Activated CD8-positive, alpha-beta memory T cell treated with anti-CD3 and anti-CD28 coated beads, Interleukin-2, amount 50 U/mL, for 48 hours (primary cell): Measurements from ENCODE around the gene ATP10B.
"Not testable (repeated sequence)": the region's sequence is repeated elsewhere in the genome, so short reads cannot be mapped to it uniquely, and the experiment has no call there.

Source experiments
- DNase-seq: peaks from one replicate; pipeline ENCODE4 v3.0.0-alpha.2; 2020

The ATP10B gene

DNA sequence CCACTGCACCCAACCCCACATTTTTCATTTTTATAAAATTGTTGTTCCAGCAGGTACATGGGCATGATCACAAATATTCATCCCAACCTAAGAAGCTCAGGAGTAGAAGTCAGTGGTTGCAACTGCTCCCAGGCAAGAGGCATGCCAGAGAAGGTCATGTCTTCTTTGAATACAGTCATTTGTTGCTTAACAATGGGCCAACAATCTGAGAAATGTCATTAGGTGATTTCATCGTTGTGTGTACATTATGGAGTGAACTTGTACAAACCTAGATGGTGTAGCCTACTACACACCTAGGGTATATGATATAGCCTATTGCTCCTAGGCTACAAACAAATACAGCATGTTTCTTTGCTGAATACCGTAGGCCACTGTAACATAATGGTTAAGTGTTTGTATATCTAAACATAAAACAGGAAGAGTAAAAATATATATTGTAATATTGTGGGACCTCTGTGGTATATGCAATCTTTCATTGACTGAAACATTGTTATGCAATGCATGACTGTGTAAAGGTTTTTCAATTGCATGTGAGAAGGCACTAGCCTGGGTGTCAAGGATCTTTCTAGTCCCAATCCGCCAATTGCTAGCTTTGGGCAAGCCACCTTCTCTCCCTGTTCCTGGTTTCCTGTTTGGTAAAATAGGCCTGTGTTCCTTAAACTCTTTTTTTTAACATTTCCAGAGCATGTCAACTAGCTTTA lies 27.6 kb downstream of the ATP10B start:
- no peak for DNase-seq

DNA sequence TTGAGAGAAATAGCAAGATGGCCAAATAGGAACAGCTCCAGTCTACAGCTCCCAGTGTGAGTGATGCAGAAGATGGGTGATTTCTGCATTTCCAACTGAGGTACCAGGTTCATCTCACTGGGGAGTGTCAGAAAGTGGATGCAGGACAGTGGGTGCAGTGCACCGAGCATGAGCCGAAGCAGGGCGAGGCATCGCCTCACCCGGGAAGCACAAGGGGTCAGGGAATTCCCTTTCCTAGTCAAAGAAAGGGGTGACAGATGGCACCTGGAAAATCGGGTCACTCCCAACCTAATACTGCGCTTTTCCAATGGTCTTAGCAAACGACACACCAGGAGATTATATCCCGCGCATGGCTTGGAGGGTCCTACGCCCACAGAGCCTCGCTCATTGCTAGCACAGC lies 39.0 kb downstream of the ATP10B start:
- DNase-seq: not testable (repeated sequence)

GRCh38 chr5:160805376-160805775 lies 46.6 kb downstream of the ATP10B start:
- no peak for DNase-seq

DNA sequence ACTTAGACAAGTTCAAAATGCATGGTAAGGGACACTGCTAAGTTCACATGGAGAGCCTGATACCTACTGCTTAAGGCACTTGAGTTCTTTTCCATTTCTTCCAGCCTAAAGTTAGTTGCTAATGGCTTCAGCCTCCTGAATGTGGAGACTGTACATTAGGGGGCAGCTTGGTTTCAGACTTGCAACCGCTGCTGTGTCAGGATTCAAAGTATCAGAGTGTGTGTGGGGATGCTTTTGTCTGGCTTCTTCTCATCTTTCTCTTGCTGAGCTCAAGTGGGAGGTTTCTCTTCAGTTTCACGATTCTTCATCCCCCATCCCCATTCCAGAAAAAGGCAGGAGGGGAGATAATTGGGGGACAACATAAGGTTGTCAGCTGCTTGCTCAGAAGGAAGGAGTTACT lies 49.4 kb downstream of the ATP10B start:
- no peak for DNase-seq

DNA sequence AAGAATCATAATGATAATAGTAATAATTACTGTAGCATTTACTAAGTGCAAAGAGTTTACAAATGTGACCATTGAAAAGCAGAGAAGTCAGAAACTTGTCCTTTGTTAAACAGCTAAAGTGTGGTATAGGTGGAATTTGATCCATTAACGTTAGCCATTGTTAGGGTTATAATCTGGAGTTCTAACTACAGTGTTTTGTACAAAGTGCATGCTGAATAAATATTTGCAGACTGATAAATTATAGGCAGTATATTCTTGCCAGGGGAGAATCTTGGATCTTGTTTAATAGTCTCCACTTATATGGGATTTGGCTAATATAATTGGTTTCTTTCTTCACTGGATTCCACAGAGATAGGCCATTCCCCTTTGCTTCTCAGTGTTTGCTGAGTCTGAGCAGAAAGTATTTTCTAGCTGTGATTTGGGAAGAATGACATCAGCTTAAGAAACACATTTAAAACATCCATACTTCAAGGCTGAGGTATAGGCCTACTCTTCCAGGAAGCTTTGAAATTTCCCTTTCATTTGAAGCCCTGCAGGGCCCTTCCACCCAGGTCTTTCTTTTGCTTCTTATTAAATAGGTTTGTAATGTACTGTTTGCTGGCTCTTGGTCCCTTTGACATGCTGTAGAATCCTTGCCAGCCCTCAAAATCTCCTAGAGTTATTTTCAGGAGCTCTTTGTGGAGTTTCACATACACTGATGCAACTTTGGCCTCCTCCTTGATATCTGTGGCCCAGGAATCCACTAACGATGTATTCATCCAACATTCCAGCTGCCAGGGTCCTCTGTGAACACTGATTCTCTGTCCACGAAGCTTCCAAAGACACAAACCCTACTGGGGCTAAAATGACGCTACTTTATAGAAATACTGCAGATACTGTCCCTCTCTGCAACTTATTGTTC lies 51.4 kb downstream of the ATP10B start:
- no peak for DNase-seq

- no peak for DNase-seq
Measured at GRCh38 chr5:160799184-160799583, 52.8 kb downstream of the ATP10B start.

GRCh38 chr5:160797020-160797419 lies 55.0 kb downstream of the ATP10B start:
- DNase-seq: no peak

GRCh38 chr5:160793530-160793899 lies 58.5 kb downstream of the ATP10B start:
- no peak for DNase-seq

- no peak for DNase-seq
Measured at GRCh38 chr5:160792732-160793529, 59.1 kb downstream of the ATP10B start.

DNA sequence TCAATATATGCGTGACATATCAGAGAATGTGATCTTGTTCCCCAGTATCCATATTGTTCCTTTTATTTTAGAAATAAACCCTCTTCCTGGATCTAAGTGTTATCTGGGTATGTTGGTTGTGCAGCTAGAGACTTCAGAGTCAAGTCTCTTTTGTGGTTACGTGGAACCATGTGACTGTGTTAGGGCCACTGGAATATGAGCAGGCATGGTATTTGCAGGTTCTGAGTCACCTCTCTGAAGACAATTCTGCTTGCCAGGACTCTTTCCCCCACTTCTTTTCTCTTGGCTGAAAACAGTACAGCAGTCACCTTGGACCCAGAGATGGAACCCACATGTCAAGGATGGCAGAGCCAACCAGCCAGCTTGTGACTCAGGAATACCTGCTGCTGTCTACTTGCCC lies 59.7 kb downstream of the ATP10B start:
- no peak for DNase-seq

- no peak for DNase-seq
Measured at GRCh38 chr5:160789219-160789859, 62.7 kb downstream of the ATP10B start.

- no peak for DNase-seq
Measured at GRCh38 chr5:160788102-160788660, 63.8 kb downstream of the ATP10B start.

GRCh38 chr5:160787240-160787639 lies 64.8 kb downstream of the ATP10B start:
- DNase-seq: no peak

DNA sequence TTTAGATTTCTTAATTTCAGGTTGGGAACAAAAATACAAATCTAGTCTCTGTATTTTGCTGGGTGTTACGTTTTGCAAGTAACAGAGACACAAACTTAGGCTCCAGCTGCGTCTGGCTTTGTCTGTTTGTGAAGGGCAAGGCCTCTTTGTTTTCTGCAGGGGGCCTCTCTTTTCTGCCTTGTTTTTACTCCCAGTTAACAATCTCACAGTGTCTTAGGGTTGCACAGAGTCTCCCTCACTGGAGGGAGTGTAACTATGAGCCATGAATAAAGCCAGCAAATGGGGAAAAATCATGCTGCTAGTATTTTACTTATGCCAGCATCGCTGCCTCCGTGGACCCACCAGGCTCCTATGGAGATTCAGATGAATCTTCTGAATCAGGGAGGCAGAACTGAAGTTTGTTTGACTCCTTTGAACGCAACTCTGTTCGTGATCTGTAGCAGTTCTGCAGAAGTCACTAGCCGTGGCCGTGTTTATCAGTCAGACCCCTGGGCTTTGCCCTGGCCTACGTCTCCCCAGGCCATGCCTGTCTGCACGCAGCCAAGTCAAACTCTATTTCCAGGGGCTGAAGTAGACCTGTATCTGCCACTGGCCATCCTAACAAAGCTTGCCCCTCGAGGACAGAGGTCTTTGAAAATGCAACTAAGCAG lies 77.2 kb downstream of the ATP10B start:
- DNase-seq: no peak

DNA sequence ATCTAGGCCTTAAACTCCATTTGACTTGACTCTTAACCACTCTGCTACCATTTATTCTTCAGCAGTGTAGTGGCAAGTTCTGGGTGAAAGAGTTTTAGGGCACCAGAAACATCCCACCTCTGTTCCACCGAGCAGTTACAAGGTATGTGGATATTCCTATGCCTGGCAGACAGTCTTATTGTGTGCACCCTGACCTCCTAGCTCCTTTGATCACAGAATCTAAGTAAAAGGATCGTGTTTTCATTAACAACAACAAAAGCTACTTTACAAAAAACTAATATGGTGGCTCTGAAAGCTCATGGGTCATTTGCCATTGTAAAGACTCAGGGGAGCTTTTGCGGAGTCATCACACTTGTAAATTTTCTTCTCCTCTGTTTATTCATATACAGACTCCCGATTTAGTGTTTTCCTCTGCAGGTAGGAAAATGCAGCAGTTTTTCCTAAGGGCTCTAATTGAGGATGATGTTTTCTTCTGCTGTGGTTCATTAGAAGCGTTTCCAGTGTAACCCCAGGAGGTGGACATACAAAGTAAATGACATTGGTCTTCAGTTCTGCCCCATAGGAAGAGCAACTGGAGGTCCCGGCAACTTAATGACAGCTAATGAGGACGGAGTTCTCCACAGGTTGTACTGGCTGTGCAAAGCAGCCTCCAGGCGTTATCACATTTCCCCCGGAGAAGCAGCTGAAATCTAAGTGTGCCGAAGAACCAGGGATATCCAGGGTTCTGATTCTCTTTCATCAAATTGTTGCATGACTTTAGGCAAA lies 78.2 kb downstream of the ATP10B start:
- DNase-seq: no peak

DNA sequence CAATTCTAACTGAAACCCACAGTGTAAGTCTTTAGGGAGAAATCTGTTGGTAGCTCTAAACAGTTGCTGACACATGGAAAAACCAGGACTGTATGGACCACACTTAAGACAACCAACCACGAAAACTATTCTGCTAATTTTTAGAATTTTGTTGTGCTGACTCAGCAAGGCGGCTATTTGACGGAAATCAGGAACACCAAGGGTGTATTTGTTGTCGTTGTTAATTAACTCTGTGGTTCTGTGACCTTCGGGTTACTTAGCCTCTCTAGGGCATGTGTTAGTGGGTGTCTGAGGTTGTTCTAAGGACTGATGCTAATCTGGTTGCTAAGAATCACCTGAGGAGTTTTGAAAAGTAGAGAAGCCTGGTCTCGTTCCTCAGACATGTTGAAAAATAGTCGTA lies 79.2 kb downstream of the ATP10B start:
- no peak for DNase-seq

DNA sequence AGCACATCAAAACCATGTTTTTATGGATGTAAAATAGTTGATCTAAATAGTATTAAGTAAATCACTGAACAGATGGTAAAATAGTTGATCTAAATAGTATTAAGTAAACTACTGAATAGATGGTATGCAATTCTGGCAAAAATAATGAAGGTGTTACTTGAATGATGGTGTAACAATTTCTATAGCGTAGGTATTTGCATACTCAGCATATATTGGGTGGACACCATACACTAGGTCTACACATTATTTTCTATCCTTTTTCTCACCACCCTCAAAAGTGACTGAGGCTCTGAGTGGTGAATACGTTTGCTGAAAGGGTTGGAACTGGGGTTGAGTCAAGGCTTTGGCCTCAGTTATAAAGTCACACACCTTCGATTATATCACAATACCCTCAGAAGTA lies 81.3 kb downstream of the ATP10B start:
- no peak for DNase-seq

GRCh38 chr5:160769301-160769700 lies 82.7 kb downstream of the ATP10B start:
- no peak for DNase-seq

DNA sequence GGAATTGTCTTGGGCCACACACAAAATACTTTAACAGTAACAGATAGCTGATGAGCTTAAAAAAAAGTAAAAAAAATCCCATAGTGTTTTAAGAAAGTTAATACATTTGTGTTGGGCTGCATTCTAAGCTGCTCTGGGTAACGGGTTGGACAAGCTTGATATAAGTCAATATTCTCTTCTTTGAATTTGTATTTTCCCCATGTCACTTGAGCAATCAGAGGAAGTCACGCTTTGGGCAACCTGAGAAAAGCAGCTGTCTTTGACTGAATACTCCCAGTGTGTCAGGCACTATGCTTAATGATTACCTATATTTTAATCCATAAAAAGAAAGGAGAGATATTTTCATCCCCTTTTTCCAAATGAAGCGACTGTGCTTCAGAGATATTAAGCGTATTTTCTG lies 84.9 kb downstream of the ATP10B start:
- DNase-seq: no peak

- no peak for DNase-seq
Measured at GRCh38 chr5:160760008-160760407, 92.0 kb downstream of the ATP10B start.

GRCh38 chr5:160757194-160757593 lies 94.8 kb downstream of the ATP10B start:
- DNase-seq: no peak
